ENCODE data around the gene CRX.
"Not testable (repeated sequence)": the region's sequence is repeated elsewhere in the genome, so short reads cannot be mapped to it uniquely, and the experiment has no call there.

Gene CRX

GRCh38 chr19:47804451-47804850 lies 17.3 kb upstream of the CRX start, which contains the start of gene TPRX1:
Gene TPRX1 (minus strand): TSS chr19:47804551. CDS start chr19:47804539, 12 bp downstream.
- FAIRE-seq = not testable (repeated sequence)

- no peak for FAIRE-seq
These were observed 16.4 kb upstream of the CRX start for GRCh38 chr19:47805313-47805712.

- FAIRE-seq = no peak
These were observed 15.3 kb upstream of the CRX start for GRCh38 chr19:47806435-47806834.

GRCh38 chr19:47813304-47813994 lies 8.3 kb upstream of the CRX start:
- no peak for FAIRE-seq

- no peak for FAIRE-seq
These were observed 7.8 kb upstream of the CRX start for GRCh38 chr19:47813995-47814328.

GRCh38 chr19:47816270-47816669 lies 5.5 kb upstream of the CRX start:
- FAIRE-seq = not testable (repeated sequence)

GRCh38 chr19:47818221-47818620 lies 3.5 kb upstream of the CRX start:
- FAIRE-seq = not testable (repeated sequence)

GRCh38 chr19:47819858-47820257 lies 1.9 kb upstream of the CRX start:
- no peak for FAIRE-seq

- no peak for FAIRE-seq
These were observed 1.3 kb upstream of the CRX start for GRCh38 chr19:47820410-47820809.

GRCh38 chr19:47824396-47824795 lies 2.7 kb downstream of the CRX start:
- no peak for FAIRE-seq

- no peak for FAIRE-seq
These were observed 5.1 kb downstream of the CRX start for GRCh38 chr19:47826800-47827199.

GRCh38 chr19:47832723-47833122 lies 11.0 kb downstream of the CRX start:
- FAIRE-seq = no peak

- no peak for FAIRE-seq
These were observed 14.3 kb downstream of the CRX start for GRCh38 chr19:47836038-47836437.

- FAIRE-seq = no peak
These were observed 17.7 kb downstream of the CRX start for GRCh38 chr19:47839411-47839810.

GRCh38 chr19:47839913-47840312 lies 18.2 kb downstream of the CRX start:
- FAIRE-seq = no peak

- no peak for FAIRE-seq
These were observed 21.2 kb downstream of the CRX start for GRCh38 chr19:47842941-47843340.

- FAIRE-seq = no peak
These were observed 26.7 kb downstream of the CRX start for GRCh38 chr19:47848425-47848822.

- no peak for FAIRE-seq
These were observed 27.2 kb downstream of the CRX start for GRCh38 chr19:47848823-47849473.

GRCh38 chr19:47853003-47853402 lies 31.3 kb downstream of the CRX start:
- no peak for FAIRE-seq

- no peak for FAIRE-seq
These were observed 32.7 kb downstream of the CRX start for GRCh38 chr19:47854459-47854858.

GRCh38 chr19:47858231-47858630 lies 36.5 kb downstream of the CRX start:
- FAIRE-seq = not testable (repeated sequence)

GRCh38 chr19:47858646-47859285 lies 37.0 kb downstream of the CRX start, which contains the start of gene TPRX2:
Gene TPRX2 (plus strand): TSS chr19:47859235. CDS start chr19:47859247, 12 bp downstream.
- not testable (repeated sequence) for FAIRE-seq

- not testable (repeated sequence) for FAIRE-seq
These were observed 38.1 kb downstream of the CRX start for GRCh38 chr19:47859838-47860237.
